Measurements from ENCODE around the gene FCGR3B. TPM values are rescaled to one million over a fixed set of nuclear protein-coding genes. Genes with fewer than 3 reads are reported as not detected.
"Not testable (repeated sequence)": the region's sequence is repeated elsewhere in the genome, so short reads cannot be mapped to it uniquely, and the experiment has no call there.

FCGR3B gene
- total RNA-seq, 1 donor from 2014 or later = 1.5 TPM

- H3K27ac ChIP-seq (replicated peaks); DNase-seq; H3K4me3 ChIP-seq; H3K9me3 ChIP-seq (replicated peaks); H3K36me3 ChIP-seq; intact Hi-C loops (cut with micrococcal nuclease); H3K4me1 ChIP-seq; H3K27me3 ChIP-seq (ENCODE audit: low read depth): not testable (repeated sequence)
- TF ChIP-seq CTCF (IDR thresholded peaks at IDR 0.05; ENCODE audit: borderline replicate concordance) = peak; percentile 18
Observed at GRCh38 chr1:161642697-161643096, 11.7 kb upstream of the FCGR3B start.

GRCh38 chr1:161639203-161639602, 8.2 kb upstream of the FCGR3B start:
- H3K27me3 ChIP-seq (ENCODE audit: low read depth); H3K9me3 ChIP-seq (replicated peaks); H3K4me1 ChIP-seq; intact Hi-C loops (cut with micrococcal nuclease); DNase-seq; H3K27ac ChIP-seq (replicated peaks); H3K36me3 ChIP-seq; H3K4me3 ChIP-seq: not testable (repeated sequence)

GRCh38 chr1:161638251-161638993, 7.4 kb upstream of the FCGR3B start:
- H3K36me3 ChIP-seq; DNase-seq; H3K27ac ChIP-seq (replicated peaks); H3K4me3 ChIP-seq; intact Hi-C loops (cut with micrococcal nuclease); H3K9me3 ChIP-seq (replicated peaks); H3K27me3 ChIP-seq (ENCODE audit: low read depth); H3K4me1 ChIP-seq: not testable (repeated sequence)

DNA sequence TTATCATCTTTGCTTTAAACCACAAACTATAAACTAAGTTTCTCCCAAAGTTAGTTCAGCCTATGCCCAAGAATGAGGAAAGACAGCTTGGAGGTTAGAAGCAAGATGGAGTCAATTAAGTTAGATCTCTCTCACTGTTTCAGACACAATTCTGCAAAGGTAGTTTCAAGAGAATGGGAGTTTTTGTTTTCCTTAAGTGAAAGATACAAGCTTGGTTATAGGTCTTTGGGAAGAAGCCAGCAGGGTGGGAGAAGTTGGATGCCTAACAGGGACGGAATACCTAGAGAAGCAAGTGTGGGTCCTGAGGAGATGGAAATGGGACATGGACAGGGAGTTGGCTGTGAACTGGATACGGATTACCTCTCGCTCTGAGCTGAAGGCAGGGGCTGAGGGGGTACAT, 6.0 kb upstream of the FCGR3B start:
- H3K4me1 ChIP-seq; H3K4me3 ChIP-seq; H3K9me3 ChIP-seq (replicated peaks); H3K27ac ChIP-seq (replicated peaks); intact Hi-C loops (cut with micrococcal nuclease); H3K36me3 ChIP-seq; DNase-seq; H3K27me3 ChIP-seq (ENCODE audit: low read depth): not testable (repeated sequence)

GRCh38 chr1:161636189-161636782, 5.3 kb upstream of the FCGR3B start:
- H3K9me3 ChIP-seq (replicated peaks); H3K4me1 ChIP-seq; DNase-seq; H3K4me3 ChIP-seq; intact Hi-C loops (cut with micrococcal nuclease); H3K36me3 ChIP-seq; H3K27me3 ChIP-seq (ENCODE audit: low read depth); H3K27ac ChIP-seq (replicated peaks): not testable (repeated sequence)

GRCh38 chr1:161634993-161635392, 4.0 kb upstream of the FCGR3B start:
- H3K4me3 ChIP-seq; H3K9me3 ChIP-seq (replicated peaks); H3K36me3 ChIP-seq; H3K4me1 ChIP-seq; intact Hi-C loops (cut with micrococcal nuclease); H3K27ac ChIP-seq (replicated peaks); H3K27me3 ChIP-seq (ENCODE audit: low read depth); DNase-seq: not testable (repeated sequence)

DNA sequence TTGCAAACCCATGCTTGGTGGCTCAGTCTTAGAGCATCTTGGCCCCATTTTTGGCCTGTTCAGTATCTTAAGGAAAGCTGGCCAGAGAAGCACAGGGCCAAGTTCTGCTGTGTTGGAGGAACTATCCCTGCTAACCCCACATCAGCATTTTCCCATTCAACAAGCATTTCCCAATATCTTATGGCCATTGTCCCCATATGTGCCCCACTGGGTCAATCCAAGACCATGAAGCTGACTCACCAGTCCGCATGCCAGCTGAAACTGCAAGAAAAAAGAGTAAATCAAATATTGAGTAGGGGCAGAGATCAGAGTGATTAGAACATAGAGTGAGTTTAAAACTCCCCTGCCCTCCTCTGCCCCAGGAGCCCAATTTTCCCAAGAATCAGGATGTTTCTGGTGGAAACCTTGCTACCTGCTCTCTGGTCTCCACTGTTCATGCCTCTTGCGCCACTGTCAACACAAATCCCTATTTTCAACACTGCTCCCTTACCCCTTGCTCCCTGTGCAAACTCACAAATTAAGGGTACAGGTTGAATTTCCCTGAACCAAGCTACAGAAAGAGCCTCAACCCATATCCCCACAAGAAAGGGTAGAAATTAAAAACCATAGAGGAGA, 741 bp downstream of the FCGR3B start:
- H3K36me3 ChIP-seq; H3K4me1 ChIP-seq; H3K9me3 ChIP-seq (replicated peaks); intact Hi-C loops (cut with micrococcal nuclease); H3K4me3 ChIP-seq; DNase-seq; H3K27ac ChIP-seq (replicated peaks); H3K27me3 ChIP-seq (ENCODE audit: low read depth): not testable (repeated sequence)

- H3K27ac ChIP-seq (replicated peaks); H3K27me3 ChIP-seq (ENCODE audit: low read depth); DNase-seq; intact Hi-C loops (cut with micrococcal nuclease); H3K36me3 ChIP-seq; H3K9me3 ChIP-seq (replicated peaks); H3K4me3 ChIP-seq; H3K4me1 ChIP-seq: not testable (repeated sequence)
Observed at GRCh38 chr1:161626445-161627146, 4.4 kb downstream of the FCGR3B start.

- H3K27ac ChIP-seq (replicated peaks); H3K4me1 ChIP-seq; DNase-seq; H3K36me3 ChIP-seq; H3K9me3 ChIP-seq (replicated peaks); H3K4me3 ChIP-seq; intact Hi-C loops (cut with micrococcal nuclease): not testable (repeated sequence)
- H3K27me3 ChIP-seq (ENCODE audit: low read depth) = peaks cover 21% of the 10 kb centered on the region
Observed at GRCh38 chr1:161624605-161625004, 6.4 kb downstream of the FCGR3B start.

- H3K27ac ChIP-seq (replicated peaks); H3K36me3 ChIP-seq: not testable (repeated sequence)
Observed at GRCh38 chr1:161623401-161624051, 7.5 kb downstream of the FCGR3B start.

DNA sequence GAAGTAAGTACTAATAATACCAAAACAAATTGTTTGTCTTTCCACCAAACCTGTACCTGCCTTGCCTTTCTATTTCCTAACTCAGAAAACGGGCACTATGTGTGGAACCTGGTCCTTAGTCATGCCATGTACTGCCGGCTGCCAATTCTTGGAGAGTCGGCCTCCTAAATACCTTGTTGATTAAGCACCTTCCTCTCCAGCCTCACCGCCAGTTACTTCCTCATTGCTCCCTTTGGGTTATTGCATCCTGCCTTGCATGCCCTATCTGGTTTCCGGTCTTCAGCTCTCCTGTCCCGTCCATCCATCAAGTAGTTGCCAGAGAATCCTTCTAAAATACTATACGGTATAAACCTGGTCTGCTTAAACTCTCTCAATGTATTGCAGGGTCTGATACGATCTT, 8.9 kb downstream of the FCGR3B start:
- intact Hi-C loops (cut with micrococcal nuclease); DNase-seq; H3K4me1 ChIP-seq; H3K36me3 ChIP-seq; H3K9me3 ChIP-seq (replicated peaks); H3K27ac ChIP-seq (replicated peaks): not testable (repeated sequence)
- Histone ChIP-seq H3K27me3 (ENCODE audit: low read depth) (peaks cover 21% of the 10 kb centered on the region), H3K4me3 (peak overlapping the region; percentile 64)

More at GRCh38 chr1:161623401-161624051, 7.5 kb downstream of the FCGR3B start:
- H3K4me3 ChIP-seq; intact Hi-C loops (cut with micrococcal nuclease); H3K4me1 ChIP-seq; H3K9me3 ChIP-seq (replicated peaks); DNase-seq: not testable (repeated sequence)
- H3K27me3 ChIP-seq (ENCODE audit: low read depth) = peaks cover 21% of the 10 kb centered on the region

All from left ventricle myocardium inferior (tissue), 1 donor.